HG02938 (cell line): ENCODE data around the gene NTN3.
A peak's percentile ranks its signal among the peaks of the same experiment; 100 is the strongest.
"Not testable (repeated sequence)": the region's sequence is repeated elsewhere in the genome, so short reads cannot be mapped to it uniquely, and the experiment has no call there.

Source experiments
- ATAC-seq: cut with Tn5 transposase; IDR thresholded peaks from one replicate; pipeline ENCODE4 v1.9.1; 2021; ENCODE audit warnings: mild to moderate bottlenecking, moderate library complexity; ENCODE audit not compliant: unreplicated experiment

The NTN3 gene

DNA sequence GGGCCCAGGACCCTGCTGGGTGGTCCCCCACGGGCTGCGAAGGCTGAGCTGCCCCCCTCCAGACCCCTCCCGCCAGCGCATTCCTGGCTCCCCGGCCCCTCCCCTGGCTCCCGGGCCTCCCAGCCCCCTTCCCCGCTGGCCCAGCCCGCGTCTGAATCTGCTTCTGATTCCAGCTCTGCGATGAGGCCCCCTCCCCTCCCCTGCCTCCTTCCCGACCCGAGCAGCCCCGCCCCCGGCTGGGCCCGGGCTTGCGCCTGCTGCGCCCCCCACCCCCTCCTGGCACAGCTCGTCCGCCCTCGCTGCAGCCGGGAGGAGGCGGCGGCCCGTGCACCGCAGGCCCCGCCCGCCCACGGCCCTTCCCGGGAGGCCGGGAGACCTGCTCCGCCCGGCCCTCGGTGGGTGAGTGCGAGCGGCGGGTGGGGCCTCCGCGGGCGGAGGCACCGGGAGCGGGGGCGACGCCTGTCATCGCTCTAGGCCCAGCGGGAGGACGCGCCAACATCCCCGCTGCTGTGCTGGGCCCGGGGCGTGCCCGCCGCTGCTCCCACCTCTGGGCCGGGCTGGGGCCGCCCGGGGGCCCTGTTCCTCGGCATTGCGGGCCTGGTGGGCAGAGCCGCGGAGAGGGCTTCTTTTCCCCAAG lies at the start of gene NTN3:
Gene NTN3 (plus strand): TSS at position 282 of the 637 bp plus-strand sequence. CDS start 405 bp downstream, outside the sequence.
- ATAC-seq = no peak

- no peak for ATAC-seq
Observed at GRCh38 chr16:2422123-2422867, 48.8 kb upstream of the NTN3 start.

DNA sequence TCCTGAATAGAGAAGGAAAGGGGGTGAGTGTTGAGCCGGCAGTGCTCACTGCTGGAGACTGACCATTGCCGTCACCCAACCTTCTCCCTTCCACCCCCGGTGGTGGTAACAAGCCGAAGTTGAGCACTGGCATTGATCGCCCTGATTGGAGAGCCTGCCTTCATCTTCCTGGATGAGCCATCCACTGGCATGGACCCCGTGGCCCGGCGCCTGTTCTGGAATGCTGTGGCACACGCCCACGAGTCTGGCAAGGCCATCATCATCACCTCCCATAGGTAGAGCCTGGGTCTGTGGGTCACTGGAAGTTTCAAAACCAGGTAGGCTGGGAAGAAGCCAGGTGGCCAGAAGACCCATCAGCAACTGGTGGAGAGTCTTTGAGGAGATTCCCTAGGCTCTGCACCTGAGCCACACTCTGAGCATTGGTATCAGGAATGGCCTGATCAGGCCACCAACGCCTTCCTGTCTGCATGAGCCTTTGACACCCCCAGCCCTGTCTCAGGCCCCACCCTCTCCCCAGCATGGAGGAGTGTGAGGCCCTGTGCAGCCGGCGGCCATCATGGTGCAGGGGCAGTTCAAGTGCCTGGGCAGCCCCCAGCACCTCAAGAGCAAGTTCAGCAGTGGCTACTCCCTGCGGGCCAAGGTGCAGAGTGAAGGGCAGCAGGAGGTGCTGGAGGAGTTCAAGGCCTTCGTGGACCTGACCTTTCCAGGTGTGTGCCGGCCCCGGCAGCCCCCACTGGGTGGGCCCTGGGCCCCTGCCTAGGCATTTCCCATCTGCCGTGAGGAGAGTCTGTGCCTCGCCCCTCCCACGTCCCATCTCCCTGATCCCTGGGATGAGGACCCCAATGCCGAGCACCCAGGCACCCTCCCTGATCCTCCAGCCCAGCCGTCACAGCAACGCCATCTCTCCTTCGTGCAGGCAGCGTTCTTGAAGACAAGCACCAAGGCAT lies 46.8 kb upstream of the NTN3 start:
- ATAC-seq = no peak

DNA sequence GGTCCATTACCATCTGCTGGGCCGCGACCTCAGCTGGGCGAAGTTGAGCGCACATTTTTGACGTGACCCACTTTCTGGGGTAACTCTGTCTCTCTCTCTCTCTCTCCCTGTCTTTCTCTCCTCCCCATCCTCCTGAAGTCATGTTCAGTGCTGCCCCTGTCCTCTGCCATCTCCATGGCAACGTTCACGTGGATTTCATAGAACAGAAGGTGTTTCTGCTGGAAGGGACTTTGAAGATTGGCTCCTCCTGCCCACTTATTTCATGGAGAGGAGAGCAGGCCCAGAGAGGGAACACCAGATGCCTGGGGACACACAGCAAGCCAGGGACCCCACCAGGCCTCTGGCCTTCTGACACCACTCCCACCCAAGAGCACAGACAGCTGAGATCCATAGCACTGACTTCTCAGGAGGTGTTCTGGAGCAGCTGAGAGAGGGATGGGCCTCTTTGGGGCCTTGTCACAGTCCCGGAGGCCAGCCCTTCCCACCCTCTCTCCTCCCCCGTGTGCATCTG lies 46.0 kb upstream of the NTN3 start:
- no peak for ATAC-seq

DNA sequence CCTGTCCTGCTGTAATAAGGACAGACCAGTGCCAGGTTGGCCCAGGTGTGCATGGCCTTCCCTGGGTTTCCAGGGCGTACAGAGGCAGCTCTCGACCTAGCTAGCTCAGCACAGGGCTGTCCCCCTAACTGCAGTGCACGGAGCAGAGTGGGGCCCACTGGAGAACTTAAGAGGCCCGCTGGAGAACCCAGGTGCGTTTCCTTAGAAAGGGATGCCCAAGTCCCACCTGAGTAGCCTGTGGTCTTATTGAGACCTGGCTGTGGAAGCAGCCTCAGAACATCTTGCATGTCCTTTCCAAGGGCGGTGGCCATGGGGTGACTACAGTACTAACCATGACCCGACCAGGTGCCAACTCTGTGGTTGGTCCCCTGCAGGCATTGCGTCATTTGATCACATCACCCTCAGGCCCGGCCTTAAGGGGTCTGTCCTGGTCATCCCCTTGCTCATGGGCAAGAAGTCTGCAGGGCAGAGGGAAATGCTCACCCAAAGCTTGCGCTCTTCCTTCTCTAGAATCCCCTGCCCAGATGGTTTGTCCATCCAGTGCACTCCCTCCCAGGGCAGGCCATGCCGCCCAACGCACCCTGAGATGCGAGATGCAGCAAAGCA lies 45.2 kb upstream of the NTN3 start:
- no peak for ATAC-seq

DNA sequence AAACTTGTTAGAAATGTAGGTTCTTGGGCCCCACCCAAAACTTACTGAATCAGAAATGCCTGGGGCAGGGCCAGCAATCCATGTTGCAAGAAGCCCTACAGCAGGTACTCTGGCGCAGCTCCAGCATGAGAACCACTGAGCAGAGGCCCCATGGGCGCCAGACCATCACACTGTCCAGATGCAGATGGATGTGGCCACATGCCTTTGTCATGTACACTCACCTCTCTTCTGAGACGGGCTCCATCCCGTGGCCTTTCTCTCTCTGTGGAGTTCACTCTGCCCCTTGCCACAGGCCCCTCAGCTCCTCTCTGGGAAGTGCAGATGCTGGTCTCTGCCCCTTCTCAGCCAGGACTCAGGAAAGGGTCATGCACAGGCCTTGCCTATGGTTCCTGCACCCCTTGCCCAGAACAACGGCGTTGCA lies 44.1 kb upstream of the NTN3 start:
- ATAC-seq = no peak

- no peak for ATAC-seq
Observed at GRCh38 chr16:2427526-2427925, 43.6 kb upstream of the NTN3 start.

DNA sequence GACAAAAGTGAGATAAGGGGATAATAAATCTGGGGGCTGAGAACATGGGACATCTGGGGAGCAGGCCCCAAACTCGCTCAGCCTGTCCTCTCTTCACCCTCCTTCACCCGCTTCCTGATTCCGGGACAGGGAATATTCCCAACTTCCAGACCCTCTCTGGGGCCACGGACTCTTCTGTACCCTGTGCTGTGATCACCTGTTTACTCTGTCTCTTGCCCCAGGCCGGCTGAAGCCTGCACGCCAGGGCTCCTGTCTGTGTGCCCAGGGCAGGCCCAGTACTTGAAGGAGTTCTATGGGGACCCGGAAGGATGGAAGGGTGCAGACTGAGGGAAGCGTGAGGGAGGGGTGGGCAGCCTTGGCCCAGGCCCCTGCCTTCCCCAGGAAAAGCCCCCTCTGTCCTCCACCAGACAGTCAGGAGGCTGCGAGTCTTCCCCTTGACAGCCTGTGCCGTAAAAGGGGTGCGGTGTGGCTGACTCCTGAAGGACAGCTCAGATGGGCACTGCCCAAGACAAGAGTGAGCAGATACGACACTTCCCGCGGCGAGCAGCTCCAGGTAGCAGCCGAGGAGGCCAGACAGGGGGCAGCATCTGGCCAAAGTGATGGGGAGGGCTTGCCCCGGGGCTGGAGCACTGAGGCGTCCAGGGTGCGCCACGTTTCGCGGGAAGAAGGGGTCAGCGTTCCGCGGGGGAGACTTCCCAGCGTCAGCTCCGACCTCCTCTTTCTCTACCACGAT lies 42.9 kb upstream of the NTN3 start:
- ATAC-seq = no peak

DNA sequence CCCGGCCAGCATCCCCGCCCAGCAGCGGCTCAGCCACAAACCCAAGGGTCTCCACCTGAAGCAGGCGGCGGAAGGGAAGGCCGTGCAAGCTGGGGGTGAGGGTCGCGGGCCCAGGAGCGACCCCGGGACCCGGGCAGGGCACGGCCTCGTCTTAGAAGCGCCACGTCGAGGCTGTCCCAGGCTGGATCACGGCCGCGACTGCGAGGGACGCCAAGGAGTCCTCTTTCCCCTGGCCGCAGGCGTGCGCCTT lies 42.4 kb upstream of the NTN3 start:
- ATAC-seq = peak; percentile 26

- peak; percentile 77 for ATAC-seq
Observed at GRCh38 chr16:2429034-2429770, 41.9 kb upstream of the NTN3 start, which contains the start of gene CCNF. Gene CCNF (plus strand): TSS chr16:2429447. CDS start chr16:2429482, 35 bp downstream.

GRCh38 chr16:2429771-2430663 lies 41.1 kb upstream of the NTN3 start:
- peak; percentile 9 for ATAC-seq

GRCh38 chr16:2432286-2432685 lies 38.8 kb upstream of the NTN3 start:
- no peak for ATAC-seq

- no peak for ATAC-seq
Observed at GRCh38 chr16:2432801-2433505, 38.1 kb upstream of the NTN3 start.

- not testable (repeated sequence) for ATAC-seq
Observed at GRCh38 chr16:2435236-2435635, 35.9 kb upstream of the NTN3 start.

- ATAC-seq = no peak
Observed at GRCh38 chr16:2436110-2436509, 35.0 kb upstream of the NTN3 start.

DNA sequence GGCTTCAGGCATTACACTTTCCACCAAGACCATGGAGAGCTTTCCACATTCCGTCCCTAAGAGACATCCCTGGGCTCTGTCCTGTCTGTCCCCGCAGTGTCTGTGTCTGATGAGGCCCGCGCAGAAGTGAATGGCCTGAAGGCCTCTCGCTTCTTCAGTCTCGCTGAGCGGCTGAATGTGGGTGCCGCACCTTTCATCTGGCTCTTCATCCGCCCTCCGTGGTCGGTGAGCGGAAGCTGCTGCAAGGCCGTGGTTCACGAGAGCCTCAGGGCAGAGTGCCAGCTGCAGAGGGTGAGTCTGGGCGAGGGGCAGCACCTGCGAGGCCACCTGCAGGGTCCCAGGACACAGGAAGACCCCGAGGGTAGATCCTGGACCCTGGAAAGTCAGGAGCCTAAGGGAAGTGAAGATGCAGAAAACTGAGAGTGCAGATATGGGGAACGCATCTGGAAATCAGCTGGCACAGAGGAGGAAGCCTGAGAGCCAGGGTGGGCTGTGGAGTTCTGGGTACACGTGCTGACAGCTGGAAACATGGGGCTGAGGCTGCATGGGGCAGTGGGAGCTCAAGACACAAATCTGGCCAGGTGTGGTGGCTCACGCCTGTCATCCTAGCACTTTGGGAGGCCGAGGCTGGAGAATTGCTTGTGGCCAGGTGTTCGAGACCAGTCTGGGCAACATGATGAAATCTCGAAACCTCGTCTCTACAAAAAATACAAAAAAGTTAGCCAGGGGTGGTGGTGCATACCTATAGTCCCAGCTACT lies 33.9 kb upstream of the NTN3 start:
- ATAC-seq = no peak

DNA sequence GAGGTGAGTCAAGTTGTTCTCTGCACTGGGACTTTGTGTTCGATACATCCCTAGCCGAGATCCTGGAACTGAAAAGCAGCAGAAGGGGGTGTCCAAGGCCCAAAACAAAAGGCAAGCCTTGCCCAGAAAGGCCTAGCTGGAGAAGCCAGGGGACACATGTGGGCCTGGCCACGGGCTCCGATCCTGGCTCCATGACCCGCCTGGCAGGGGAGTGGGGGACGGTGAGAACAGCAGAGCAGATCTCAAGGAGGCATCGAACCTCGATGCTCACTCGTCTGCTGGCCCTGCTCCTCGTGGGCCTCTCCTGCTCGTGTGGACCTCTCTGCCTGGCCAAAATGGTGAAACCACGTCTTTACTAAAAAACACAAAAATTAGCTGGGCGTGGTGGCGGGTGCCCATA lies 33.0 kb upstream of the NTN3 start:
- no peak for ATAC-seq
